OCI-LY7 (cell line): ENCODE data around the gene IL15. TPM values are rescaled to one million over a fixed set of nuclear protein-coding genes. Genes with fewer than 3 reads are reported as not detected.

ENCODE experiments used
- BruUV-seq: library from RNA; stranded (reverse); fragments of 400-500 nt; replicated peaks from 2 replicates; lab custom pipeline; 2021; lab: Mats Ljungman, UMichigan
- CTCF ChIA-PET: fragments of 300-600 bp; sonication (Branson Sonifier 250); formaldehyde crosslinking; loops from one replicate; lab custom pipeline; 2022; ENCODE audit warnings: antibody characterized with exemption; ENCODE audit not compliant: unreplicated experiment; lab: Charles Lee
- POLR2A ChIA-PET: fragments of 300-600 bp; sonication (Branson Sonifier 250); formaldehyde crosslinking; loops from one replicate; lab custom pipeline; 2022; ENCODE audit warnings: antibody characterized with exemption; lab: Charles Lee
- DNase-seq: peaks from one replicate; pipeline ENCODE4 v3.0.0-alpha.2; 2015; ENCODE audit warnings: low spot score
- H2AFZ ChIP-seq: fragments of 200-600 bp; sonication (generic), shearing (Covaris generic); 2 replicates; pipeline ENCODE4 v1.6.1; 2014; ENCODE audit warnings: mild to moderate bottlenecking, antibody characterized with exemption, low read length, moderate library complexity
- H3K27ac ChIP-seq: fragments of 200-600 bp; sonication (generic); 2 replicates; pipeline ENCODE4 v1.5.1; 2014; ENCODE audit warnings: mixed run types, low read depth, mild to moderate bottlenecking, moderate library complexity, low read length, inconsistent platforms; ENCODE audit not compliant: poor library complexity, severe bottlenecking
- H3K36me3 ChIP-seq: fragments of 200-600 bp; sonication (generic); 2 replicates; pipeline ENCODE4 v1.6.1; 2014; ENCODE audit warnings: mild to moderate bottlenecking, antibody characterized with exemption, low read length, moderate library complexity, mixed read lengths; ENCODE audit not compliant: insufficient read depth
- H3K4me1 ChIP-seq: fragments of 200-600 bp; sonication (generic); 2 replicates; pipeline ENCODE4 v1.5.1; 2014; ENCODE audit warnings: mild to moderate bottlenecking, low read length; ENCODE audit not compliant: insufficient read depth, poor library complexity, severe bottlenecking
- H3K4me2 ChIP-seq: fragments of 200-600 bp; sonication (generic); 2 replicates; pipeline ENCODE4 v1.6.1; 2014; ENCODE audit warnings: mild to moderate bottlenecking, low read length
- H3K4me3 ChIP-seq: fragments of 200-600 bp; sonication (generic); 2 replicates; pipeline ENCODE4 v1.5.1; 2014; ENCODE audit warnings: mild to moderate bottlenecking, low read depth, low read length; ENCODE audit not compliant: poor library complexity, severe bottlenecking
- H3K79me2 ChIP-seq: fragments of 200-600 bp; sonication (generic); 2 replicates; pipeline ENCODE4 v1.6.1; 2016; ENCODE audit warnings: low read depth, mild to moderate bottlenecking, low read length, moderate library complexity, mixed read lengths; ENCODE audit not compliant: insufficient read depth
- H3K9me2 ChIP-seq: fragments of 200-600 bp; sonication (generic); 2 replicates; pipeline ENCODE4 v1.6.1; 2016; ENCODE audit warnings: mild to moderate bottlenecking, low read length, mixed read lengths; ENCODE audit not compliant: insufficient read depth
- H3K9me3 ChIP-seq: fragments of 200-600 bp; sonication (generic); 2 replicates; pipeline ENCODE4 v1.6.1; 2014; ENCODE audit warnings: mild to moderate bottlenecking, mixed run types, low read length, mixed read lengths
- H4K20me1 ChIP-seq: fragments of 200-600 bp; sonication (generic); 2 replicates; pipeline ENCODE4 v1.6.1; 2014; ENCODE audit warnings: mild to moderate bottlenecking, antibody characterized with exemption, low read length, moderate library complexity, mixed read lengths; ENCODE audit not compliant: insufficient read depth
- CTCF ChIP-seq: fragments of 200-600 bp; sonication (generic); conservative IDR thresholded peaks from 2 replicates; pipeline ENCODE4 v1.5.1; 2014; ENCODE audit warnings: mild to moderate bottlenecking, antibody characterized with exemption, low read length, moderate library complexity, mixed read lengths
- EZH2phosphoT487 ChIP-seq: fragments of 200-600 bp; sonication (generic); IDR thresholded peaks from 2 replicates; pipeline ENCODE4 v1.6.1; 2018; ENCODE audit warnings: low read depth, borderline replicate concordance, mild to moderate bottlenecking, mixed run types, antibody characterized with exemption, low read length, moderate library complexity, mixed read lengths
- intact Hi-C: fragments of 100-400 bp; cut with micrococcal nuclease; formaldehyde crosslinking; loops from one replicate; pipeline ENCODE4 v1.10.0; 2022; ENCODE audit not compliant: unreplicated experiment
- total RNA-seq, 2 experiments: library from RNA; depleted of rRNA in 1 of 2; stranded (reverse); fragments of >200 nt in 1 of 2; shearing (Covaris generic) in 1 of 2; gene quantifications; 2 replicates each; pipeline ENCODE4 v1.2.3, GENCODE V29; 2014 to 2022

Gene IL15
- total RNA-seq, 2 experiments from 2014 or later: not detected

DNA sequence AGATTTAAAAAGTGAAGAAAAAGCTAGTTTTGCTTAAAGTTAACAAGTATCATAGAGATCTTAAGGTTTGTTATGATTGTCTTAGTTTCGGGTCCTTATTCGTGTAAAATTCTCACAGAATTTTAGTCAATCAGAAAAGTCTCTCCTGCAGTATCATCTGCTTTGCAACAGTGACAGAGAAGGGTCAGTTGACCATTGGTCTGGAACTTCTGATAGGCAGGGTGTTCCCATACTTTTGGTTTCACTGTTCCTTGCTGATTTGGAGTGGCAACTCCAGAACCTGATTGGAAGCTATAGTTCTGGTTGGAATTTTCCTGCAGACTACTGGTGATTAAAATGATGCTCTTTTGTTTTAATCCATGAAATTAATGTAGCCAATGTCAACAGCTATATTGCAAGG is 1.8 kb downstream of the IL15 start:
- Histone ChIP-seq H4K20me1 (no peaks in the 10 kb centered on the region), H3K79me2 (no peaks in the 10 kb centered on the region), H3K4me2 (no peak overlapping the region), H3K9me3 (no peaks in the 10 kb centered on the region), H2AFZ (no peak overlapping the region), H3K36me3 (no peaks in the 10 kb centered on the region), H3K4me3 (no peak overlapping the region), H3K9me2 (no peaks in the 10 kb centered on the region), H3K4me1 (no peaks in the 10 kb centered on the region), H3K27ac (no peak overlapping the region)
- intact Hi-C loops: no loop called here
- CTCF ChIA-PET: no interaction called here
- TF ChIP-seq CTCF: no peak
- no peak for TF ChIP-seq EZH2phosphoT487
- POLR2A ChIA-PET: no interaction called here
- no peak for DNase-seq
- BruUV-seq: no TSS peak

DNA sequence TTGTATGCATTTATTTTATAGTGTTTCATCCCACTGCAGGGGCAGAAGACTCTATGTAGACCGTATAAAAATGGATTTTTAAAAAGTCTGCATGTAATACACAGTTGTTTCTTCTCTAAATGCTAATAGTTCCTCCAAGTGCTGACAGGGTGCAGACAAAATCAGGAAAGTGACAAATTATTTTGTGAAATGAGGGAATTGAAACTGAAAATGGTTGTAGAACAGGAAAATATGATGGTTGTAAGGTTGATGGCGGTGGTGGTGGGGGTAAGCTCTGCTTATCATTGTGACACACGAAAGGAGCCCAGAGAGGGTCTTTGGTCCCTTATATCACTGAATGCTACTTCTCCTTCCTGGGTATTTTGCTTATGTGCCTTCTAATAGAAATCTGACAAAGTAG is 4.3 kb downstream of the IL15 start:
- no peaks in the 10 kb centered on the region for H3K36me3 ChIP-seq
- intact Hi-C loops: no loop called here
- no peak overlapping the region for H2AFZ ChIP-seq
- H3K9me2 ChIP-seq: no peaks in the 10 kb centered on the region
- no peaks in the 10 kb centered on the region for H3K4me1 ChIP-seq
- ChIA-PET POLR2A (interaction anchor here (0.6 kb wide), 1 partner anchor 38 kb away, joined by 4 read pairs; no protein-coding TSS in a partner anchor), CTCF (no interaction called here)
- no peaks in the 10 kb centered on the region for H3K79me2 ChIP-seq
- no peak overlapping the region for H3K4me2 ChIP-seq
- no peak for DNase-seq
- no peaks in the 10 kb centered on the region for H4K20me1 ChIP-seq
- H3K27ac ChIP-seq: no peak overlapping the region
- H3K4me3 ChIP-seq: no peak overlapping the region
- TF ChIP-seq EZH2phosphoT487 (no peak), CTCF (no peak)
- H3K9me3 ChIP-seq: no peaks in the 10 kb centered on the region
- BruUV-seq: no TSS peak

GRCh38 chr4:141642063-141642462 is 5.7 kb downstream of the IL15 start:
- DNase-seq: no peak
- intact Hi-C loops: no loop called here
- ChIA-PET POLR2A (interaction anchor here (0.6 kb wide), 1 partner anchor 489 kb away, joined by 3 read pairs; no protein-coding TSS in a partner anchor), CTCF (no interaction called here)
- no peak for TF ChIP-seq EZH2phosphoT487
- no peak for TF ChIP-seq CTCF
- no TSS peak for BruUV-seq
- Histone ChIP-seq H2AFZ (no peak overlapping the region), H3K4me3 (no peak overlapping the region), H3K36me3 (no peaks in the 10 kb centered on the region), H3K9me2 (no peaks in the 10 kb centered on the region), H3K27ac (no peak overlapping the region), H3K4me1 (no peaks in the 10 kb centered on the region), H4K20me1 (no peaks in the 10 kb centered on the region), H3K9me3 (no peaks in the 10 kb centered on the region), H3K4me2 (no peak overlapping the region), H3K79me2 (no peaks in the 10 kb centered on the region)
